GM18508 (cell line): ENCODE data around the gene KCNB1.

Experiments used
- ATAC-seq: cut with Tn5 transposase; IDR thresholded peaks from one replicate; pipeline ENCODE4 v1.9.1; 2021; ENCODE audit warnings: moderate number of reproducible peaks; ENCODE audit not compliant: insufficient read depth, unreplicated experiment

KCNB1 gene

GRCh38 chr20:49475292-49476015 lies 7.0 kb downstream of the KCNB1 start:
- no peak for ATAC-seq

DNA sequence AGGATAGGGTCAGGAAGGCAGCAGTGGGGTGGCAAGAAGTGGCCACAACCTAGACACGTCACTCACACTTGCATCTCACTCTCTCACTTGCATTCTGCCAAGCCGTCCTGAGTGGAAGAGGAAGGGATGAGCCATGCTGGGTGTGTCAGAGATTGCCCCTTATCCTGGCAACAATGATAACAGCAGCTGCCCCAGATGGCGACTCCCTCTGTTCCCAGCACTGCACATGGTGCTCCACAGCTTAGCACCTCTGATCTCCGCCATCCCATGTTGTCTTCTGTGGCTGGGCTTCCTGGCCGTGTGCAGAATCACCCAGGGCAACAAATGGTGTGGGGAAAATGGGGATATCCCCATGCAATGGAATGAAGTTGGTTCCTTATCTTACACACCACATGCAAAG lies 11.1 kb downstream of the KCNB1 start:
- no peak for ATAC-seq

- ATAC-seq = no peak
Observed at GRCh38 chr20:49470922-49471321, 11.5 kb downstream of the KCNB1 start.

DNA sequence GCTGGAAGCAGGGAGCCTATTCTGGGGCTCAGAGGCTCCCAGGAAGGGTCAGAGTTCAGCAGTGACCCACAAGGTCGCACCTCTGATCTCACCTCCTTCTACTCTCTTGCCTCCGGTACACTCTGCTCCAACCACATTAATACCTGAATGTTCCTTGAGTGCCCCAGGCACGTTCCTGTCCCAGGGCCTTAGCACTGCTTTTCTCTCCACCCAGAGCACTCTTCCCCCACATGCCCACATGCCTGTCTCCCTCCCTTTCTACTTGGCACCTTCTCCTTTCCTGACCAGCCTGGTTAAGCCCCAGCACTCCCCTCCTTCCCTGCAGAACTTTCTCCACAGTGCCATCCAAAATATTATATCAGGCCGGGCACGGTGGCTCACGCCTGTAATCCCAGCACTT lies 13.4 kb downstream of the KCNB1 start:
- no peak for ATAC-seq

- ATAC-seq = no peak
Observed at GRCh38 chr20:49468412-49468811, 14.1 kb downstream of the KCNB1 start.

- no peak for ATAC-seq
Observed at GRCh38 chr20:49466114-49466912, 16.2 kb downstream of the KCNB1 start.

- no peak for ATAC-seq
Observed at GRCh38 chr20:49464556-49464955, 17.9 kb downstream of the KCNB1 start.

DNA sequence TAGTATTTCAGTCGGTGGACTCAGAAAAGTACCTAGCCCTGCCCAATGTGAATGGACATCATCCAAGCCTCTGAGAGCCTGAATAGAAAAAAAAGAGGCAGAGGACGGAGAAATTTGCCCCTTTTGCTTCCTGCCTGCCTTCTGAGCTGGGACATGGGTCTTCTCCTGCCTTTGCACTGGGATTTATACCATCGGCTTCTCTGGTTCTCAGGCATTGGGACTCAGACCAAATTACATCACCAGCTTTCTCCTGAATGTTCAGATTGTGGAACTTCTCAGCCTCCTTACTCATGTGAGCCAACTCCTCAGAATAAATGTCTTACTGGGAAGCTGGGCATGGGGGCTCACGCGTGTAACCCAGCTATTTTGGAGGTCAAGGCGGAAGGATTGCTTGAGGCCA lies 19.8 kb downstream of the KCNB1 start:
- ATAC-seq = no peak

DNA sequence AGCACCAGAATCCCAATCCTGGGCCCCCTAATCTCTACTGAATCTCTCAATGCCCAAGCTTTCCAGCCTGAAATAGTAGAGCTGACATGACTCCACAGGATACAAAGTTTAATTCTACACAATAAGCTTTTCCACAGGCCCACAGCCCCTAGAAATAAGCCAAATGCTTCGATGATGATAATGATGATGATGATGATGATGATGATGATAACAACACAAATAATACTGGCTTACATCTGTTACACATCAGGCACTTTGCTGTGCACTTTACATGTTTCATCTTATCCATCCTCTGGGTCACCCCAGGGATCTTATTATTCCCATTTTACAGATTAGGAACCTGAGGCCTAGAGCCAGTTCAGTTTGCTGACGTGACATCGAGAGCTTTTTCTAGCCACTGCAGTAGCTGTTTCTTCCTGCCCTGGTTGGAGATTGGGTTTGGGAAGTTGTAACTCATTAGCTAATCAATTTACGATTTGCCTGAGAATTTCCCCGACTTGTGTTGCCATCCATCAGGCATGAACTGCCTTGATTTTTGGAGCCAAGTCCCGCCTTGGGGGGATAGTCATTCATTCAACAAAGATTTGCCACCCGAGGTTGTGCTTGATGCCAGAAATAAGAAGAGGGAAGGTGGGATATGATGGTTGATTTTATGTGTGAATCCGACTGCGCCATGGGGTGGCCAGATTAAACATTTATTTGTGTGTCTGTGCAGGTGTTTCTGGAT lies 20.4 kb downstream of the KCNB1 start:
- no peak for ATAC-seq

- no peak for ATAC-seq
Observed at GRCh38 chr20:49460916-49461315, 21.6 kb downstream of the KCNB1 start.

DNA sequence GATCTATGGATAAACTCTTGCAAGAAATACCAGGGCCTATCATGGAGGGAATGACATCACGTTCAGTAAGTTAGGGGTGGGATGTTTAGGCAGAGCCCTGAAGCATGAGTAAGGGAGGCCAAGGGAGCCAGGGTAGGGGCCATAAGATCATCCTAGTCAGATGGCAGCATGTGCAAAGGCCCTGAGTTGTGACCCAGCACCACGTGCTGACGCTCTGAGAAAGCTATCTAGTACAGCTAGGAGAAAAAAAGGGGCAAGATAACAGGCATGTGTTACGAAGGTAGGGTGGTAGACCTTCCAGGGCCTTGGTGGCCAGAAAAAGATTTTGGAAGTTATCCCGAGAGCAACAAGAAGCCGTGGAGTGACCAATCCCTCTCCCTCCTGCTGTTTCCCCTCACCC lies 22.3 kb downstream of the KCNB1 start:
- no peak for ATAC-seq

DNA sequence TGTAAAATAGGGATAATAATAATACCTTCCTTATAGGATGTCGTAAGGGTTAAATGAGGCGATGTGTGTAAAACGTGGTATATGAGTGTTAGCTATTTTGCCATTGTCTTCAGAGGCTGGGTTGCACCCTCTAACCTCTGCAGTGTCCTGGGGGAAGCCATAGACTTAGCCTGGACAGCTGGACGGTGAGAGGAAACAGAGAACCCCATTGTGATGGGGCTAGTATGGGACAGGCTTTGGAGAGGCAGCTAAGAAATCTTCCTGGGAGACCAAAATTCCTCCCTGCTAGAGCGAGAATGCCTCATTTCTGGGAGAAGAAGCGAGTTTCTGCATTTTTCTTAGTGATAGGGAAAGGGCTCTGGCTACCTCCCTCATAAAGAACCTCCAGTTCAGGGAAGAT lies 22.8 kb downstream of the KCNB1 start:
- no peak for ATAC-seq

DNA sequence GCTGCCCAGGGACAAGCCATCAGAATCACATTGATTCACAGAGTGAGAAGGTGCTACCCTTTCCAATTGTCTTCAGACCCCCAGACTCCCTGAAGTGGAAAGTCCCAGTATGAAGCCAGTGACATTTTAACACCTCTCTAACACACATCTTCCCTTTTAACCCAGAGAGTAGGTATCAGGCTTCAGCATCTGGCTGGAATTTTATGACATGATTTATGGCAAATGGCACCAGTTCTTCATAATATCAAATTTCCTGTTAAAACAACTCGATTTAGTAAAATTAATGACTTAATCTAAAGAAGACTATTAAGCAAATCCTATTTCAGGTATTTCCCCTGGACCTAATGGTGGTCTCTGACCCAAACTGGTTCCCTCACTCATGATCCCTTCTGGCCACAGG lies 25.0 kb downstream of the KCNB1 start:
- no peak for ATAC-seq

- no peak for ATAC-seq
Observed at GRCh38 chr20:49456646-49457045, 25.8 kb downstream of the KCNB1 start.

DNA sequence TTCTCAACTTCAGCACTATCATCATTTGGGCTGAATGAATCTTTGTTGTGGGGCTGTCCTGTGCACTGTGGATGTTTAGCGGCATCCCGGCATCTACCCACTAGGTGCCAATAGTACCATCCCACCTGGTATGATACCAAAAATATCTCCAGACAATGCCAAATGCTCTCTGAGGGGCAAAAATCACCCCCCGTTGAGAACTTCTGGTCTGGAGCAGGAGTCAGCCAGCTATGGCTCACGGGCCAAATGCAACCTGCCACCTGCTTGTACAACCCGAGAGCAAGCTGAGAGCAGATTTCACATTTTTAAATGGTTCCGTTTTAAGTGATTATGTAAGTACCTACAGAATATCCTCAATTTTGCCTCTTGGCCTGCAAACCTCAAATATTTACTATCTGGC lies 26.8 kb downstream of the KCNB1 start:
- no peak for ATAC-seq

- no peak for ATAC-seq
Observed at GRCh38 chr20:49452011-49452482, 30.4 kb downstream of the KCNB1 start.

GRCh38 chr20:49450281-49450721 lies 32.2 kb downstream of the KCNB1 start:
- ATAC-seq = no peak

DNA sequence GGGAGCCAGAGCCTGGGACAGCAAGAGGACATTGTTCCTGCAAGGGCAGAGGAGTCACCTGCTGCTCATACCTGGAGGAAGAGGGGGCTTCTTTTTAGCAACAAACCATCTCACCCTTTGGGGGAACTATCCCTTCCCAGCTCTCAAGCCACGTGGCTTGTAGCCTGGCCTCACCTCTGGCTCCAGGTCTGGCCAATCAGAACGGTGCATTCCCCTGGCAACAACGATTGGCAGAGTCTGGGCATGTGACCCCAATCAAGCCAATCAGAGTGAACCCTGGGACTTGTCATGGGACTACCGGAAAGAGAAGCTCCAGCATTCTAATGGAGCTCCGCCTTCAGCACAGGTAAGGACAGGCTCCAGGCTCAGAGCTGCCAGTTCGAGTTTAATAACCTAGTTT lies 33.6 kb downstream of the KCNB1 start:
- ATAC-seq = no peak

- no peak for ATAC-seq
Observed at GRCh38 chr20:49447946-49448809, 34.3 kb downstream of the KCNB1 start.

DNA sequence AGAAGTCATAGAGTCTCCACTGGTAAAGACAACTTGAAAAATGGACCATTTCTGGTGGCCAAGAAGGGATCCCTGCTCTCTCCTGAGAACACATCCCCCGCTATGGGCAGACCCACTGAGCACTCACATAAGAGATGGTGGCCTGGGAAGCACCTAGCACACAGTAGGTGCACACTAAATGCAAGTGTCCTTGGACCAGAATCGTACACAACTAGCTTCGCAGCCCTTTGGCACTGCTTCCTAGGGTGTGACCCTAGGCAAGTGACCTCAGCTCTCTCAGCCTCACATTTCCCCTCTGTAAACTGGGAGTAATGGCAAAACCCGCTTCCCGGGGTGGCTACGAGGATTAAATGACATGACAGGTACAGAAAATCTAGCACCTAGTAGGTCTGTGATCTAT lies 35.1 kb downstream of the KCNB1 start:
- no peak for ATAC-seq
